Mucosa of descending colon (tissue), 3 donors: Measurements from ENCODE around the gene KLRC2. TPM values are rescaled to one million over a fixed set of nuclear protein-coding genes. Genes with fewer than 3 reads are reported as not detected.
A peak's percentile ranks its signal among the peaks of the same experiment; 100 is the strongest.
"Not testable (repeated sequence)": the region's sequence is repeated elsewhere in the genome, so short reads cannot be mapped to it uniquely, and the experiment has no call there.

Experiments
- ATAC-seq: fragments of 200-7000 bp; cut with Tn5 transposase; one replicate; pipeline ENCODE4 v1.9.1; 2020; ENCODE audit warnings: mild to moderate bottlenecking, moderate library complexity
- DNase-seq, 3 donors: peaks; one replicate each; pipeline ENCODE4 v3.0.0-alpha.2; 2020
- H3K36me3 ChIP-seq: fragments of 200-600 bp; one replicate; pipeline ENCODE4 v1.8.0; 2021; ENCODE audit warnings: low read depth, mild to moderate bottlenecking
- H3K4me1 ChIP-seq: fragments of 200-600 bp; one replicate; pipeline ENCODE4 v1.8.0; 2021; ENCODE audit warnings: low read depth, mild to moderate bottlenecking
- H3K4me3 ChIP-seq: fragments of 200-600 bp; one replicate; pipeline ENCODE4 v1.8.0; 2021; ENCODE audit warnings: mild to moderate bottlenecking
- H3K9me3 ChIP-seq: fragments of 200-600 bp; one replicate; pipeline ENCODE4 v1.8.0; 2021; ENCODE audit warnings: mild to moderate bottlenecking
- intact Hi-C, 2 donors: fragments of 100-400 bp; cut with DNase I in 1 of 2; cut with micrococcal nuclease in 1 of 2; formaldehyde crosslinking; loops; one replicate each; pipeline versions ENCODE4 v1.11.0 to v1.11.1; 2022; cut with DNase I, micrococcal nuclease
- total RNA-seq, 3 donors: library from RNA; stranded (reverse); fragmentation: NEBNext Ultra II Directional in 2 of 3; extraction: Animal tissue kit (Norgen Biotek cat#: 25700) in 2 of 3; gene quantifications; one replicate each; pipeline versions ENCODE4 v1.2.1 to v1.2.4, GENCODE V29; 2021 to 2023
- TF ChIP-seq, protein P1 (sequence below): fragments of 200-600 bp; IDR thresholded peaks from one replicate; pipeline ENCODE4 v1.8.0; 2022; ENCODE audit warnings: antibody characterized with exemption, mild to moderate bottlenecking
- donor health status: DM: no; HTN: no; CAD: no; lungs with moderate emphysema.
- donor health status: DM: no; HTN: no; CAD: no.
- donor health status: DM: no; HTN: yes; CAD: no.

KLRC2 gene
- total RNA-seq, 3 donors from 2014 or later, result 0.67 to 2.6 TPM; not detected in 1

GRCh38 chr12:10404798-10405197, 31.0 kb downstream of the KLRC2 start:
- ATAC-seq (no peak), DNase-seq (no peak)
- intact Hi-C loops, result no loop called here
- H3K9me3 ChIP-seq, result no peaks in the 10 kb centered on the region
- no peaks in the 10 kb centered on the region for H3K36me3 ChIP-seq
- TF ChIP-seq, protein P1, sequence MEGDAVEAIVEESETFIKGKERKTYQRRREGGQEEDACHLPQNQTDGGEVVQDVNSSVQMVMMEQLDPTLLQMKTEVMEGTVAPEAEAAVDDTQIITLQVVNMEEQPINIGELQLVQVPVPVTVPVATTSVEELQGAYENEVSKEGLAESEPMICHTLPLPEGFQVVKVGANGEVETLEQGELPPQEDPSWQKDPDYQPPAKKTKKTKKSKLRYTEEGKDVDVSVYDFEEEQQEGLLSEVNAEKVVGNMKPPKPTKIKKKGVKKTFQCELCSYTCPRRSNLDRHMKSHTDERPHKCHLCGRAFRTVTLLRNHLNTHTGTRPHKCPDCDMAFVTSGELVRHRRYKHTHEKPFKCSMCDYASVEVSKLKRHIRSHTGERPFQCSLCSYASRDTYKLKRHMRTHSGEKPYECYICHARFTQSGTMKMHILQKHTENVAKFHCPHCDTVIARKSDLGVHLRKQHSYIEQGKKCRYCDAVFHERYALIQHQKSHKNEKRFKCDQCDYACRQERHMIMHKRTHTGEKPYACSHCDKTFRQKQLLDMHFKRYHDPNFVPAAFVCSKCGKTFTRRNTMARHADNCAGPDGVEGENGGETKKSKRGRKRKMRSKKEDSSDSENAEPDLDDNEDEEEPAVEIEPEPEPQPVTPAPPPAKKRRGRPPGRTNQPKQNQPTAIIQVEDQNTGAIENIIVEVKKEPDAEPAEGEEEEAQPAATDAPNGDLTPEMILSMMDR, result no peak
- no peaks in the 10 kb centered on the region for H3K4me1 ChIP-seq
- no peak overlapping the region for H3K4me3 ChIP-seq

DNA sequence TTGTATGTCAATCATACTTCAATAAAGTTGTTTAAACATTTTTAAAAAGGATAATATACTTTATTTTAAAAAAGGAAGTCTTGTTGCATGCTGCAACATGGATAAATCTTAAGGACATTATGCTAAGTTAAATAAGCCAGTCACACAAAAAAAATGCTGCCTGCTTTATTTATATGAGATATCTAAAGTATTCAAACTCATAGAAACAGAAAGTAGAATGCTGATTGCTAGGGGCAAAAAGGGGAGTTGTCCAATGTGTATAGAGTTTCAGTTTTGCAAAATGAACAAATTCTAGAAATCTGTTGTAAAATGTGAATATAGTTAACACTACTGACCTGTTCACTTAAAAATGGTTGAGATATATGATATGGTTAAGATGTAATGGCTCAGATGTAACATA, 35.0 kb downstream of the KLRC2 start:
- no peaks in the 10 kb centered on the region for H3K9me3 ChIP-seq
- no peak for ATAC-seq

DNA sequence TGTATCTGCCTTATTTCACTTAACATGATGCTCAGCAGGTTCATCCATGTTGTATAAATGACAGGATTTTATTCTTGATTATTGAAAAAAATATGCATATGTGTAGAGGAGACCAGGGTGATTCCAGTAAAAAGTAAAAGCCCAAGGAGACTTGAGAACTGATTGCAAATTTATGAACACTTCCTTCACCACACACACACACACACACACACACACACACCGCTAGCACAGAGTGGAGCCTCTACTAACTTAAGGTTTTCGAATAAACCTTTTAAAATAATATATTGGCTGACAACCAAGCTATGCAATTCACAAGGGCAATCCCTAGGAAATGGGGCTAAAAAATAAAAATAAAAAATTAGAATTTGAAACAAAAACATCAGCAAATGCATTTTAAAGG, 37.6 kb downstream of the KLRC2 start:
- H3K4me1 ChIP-seq, result peaks cover 15% of the 10 kb centered on the region
- ATAC-seq, result no peak
- no peak overlapping the region for H3K4me3 ChIP-seq
- TF ChIP-seq, protein P1, result no peak
- intact Hi-C loops, result no loop called here
- H3K9me3 ChIP-seq, result no peaks in the 10 kb centered on the region
- no peaks in the 10 kb centered on the region for H3K36me3 ChIP-seq
- DNase-seq, result no peak

More for the DNA sequence above, 35.0 kb downstream of the KLRC2 start:
- DNase-seq, result no peak
- TF ChIP-seq, protein P1, result no peak
- H3K4me1 ChIP-seq, result peaks cover 7% of the 10 kb centered on the region
- intact Hi-C loops, result no loop called here
- no peaks in the 10 kb centered on the region for H3K36me3 ChIP-seq
- no peak overlapping the region for H3K4me3 ChIP-seq

DNA sequence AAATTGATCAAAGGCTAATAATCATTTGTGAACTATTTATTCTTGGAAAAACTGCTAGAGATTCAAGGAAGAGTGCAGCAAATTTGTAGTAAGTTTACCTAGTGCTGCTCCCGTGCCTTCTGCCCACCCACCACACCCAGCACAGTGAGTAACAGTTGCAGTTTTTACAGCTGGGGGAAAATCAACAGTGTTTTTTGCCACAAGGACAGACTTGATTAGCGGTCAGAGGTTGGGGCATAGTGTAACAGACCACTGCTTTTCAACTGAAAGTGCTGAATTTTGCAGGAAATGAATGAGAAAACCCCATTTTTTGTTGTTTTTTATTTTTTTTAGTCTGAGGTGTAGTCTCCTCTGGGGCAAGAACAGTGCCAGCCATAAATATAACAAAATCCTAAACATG, 38.5 kb downstream of the KLRC2 start:
- intact Hi-C loops, result no loop called here
- no peak for DNase-seq
- TF ChIP-seq, protein P1, result no peak

DNA sequence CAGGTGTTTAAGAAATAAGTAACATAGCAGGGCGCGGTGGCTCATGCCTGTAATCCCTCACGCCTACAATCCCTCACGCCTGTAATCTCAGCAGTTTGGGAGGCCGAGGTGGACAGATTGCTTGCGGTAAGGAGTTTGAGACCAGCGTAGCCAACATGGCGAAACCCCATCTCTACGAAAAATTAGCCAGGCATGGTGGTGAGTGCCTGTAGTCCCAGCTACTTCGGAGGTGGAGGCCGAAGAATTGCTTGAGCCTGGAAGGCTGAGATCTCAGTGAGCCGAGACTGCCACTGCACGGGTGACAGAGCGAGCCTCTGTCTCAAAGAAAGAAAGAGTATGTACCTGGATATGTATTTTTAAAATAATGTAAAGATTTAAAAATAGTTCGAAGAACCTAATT, 39.6 kb downstream of the KLRC2 start:
- intact Hi-C loops, H3K36me3 ChIP-seq, H3K4me3 ChIP-seq, ATAC-seq, DNase-seq, H3K9me3 ChIP-seq: not testable (repeated sequence)
- H3K4me1 ChIP-seq, result peaks cover 15% of the 10 kb centered on the region

More for the DNA sequence above, 38.5 kb downstream of the KLRC2 start:
- Histone ChIP-seq H3K4me3 (no peak overlapping the region), H3K36me3 (no peaks in the 10 kb centered on the region), H3K4me1 (peaks cover 15% of the 10 kb centered on the region), H3K9me3 (no peaks in the 10 kb centered on the region)
- peak; percentile 47 for ATAC-seq

- no peaks in the 10 kb centered on the region for H3K36me3 ChIP-seq
- ATAC-seq, result peak; percentile 92
- peaks cover 15% of the 10 kb centered on the region for H3K4me1 ChIP-seq
- TF ChIP-seq, protein P1, result no peak
- intact Hi-C loops, result no loop called here
- peak in 1 of 3 donors; percentile 53 for DNase-seq
- H3K9me3 ChIP-seq, result no peaks in the 10 kb centered on the region
- no peak overlapping the region for H3K4me3 ChIP-seq
Observed at GRCh38 chr12:10395390-10395998, 40.3 kb downstream of the KLRC2 start.

DNA sequence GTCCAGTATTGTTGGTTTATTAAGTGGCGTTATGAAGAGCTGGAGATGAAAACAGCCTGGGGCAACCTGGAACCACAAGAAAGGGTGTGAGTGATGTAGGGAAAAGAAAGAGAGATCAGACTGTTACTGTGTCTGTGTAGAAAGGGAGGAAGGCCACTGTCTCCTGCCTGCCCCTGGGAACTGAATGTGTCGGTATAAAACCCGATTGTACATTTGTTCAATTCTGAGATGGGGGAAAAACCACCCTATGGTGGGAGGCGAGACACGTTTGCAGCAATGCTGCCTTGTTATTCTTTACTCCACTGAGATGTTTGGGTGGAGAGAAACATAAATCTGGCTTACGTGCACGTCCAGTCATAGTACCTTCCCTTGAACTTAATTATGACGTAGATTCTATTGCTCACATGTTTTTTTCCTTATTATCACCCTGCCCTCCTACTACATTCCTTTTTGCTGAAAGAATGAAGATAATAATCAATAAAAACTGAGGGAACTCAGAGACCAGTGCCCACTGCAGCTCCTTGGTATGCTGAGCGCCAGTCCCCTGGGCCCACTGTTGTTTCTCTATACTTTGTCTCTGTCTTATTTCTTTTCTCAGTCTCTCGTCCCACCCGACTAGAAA, 41.2 kb downstream of the KLRC2 start:
- H3K9me3 ChIP-seq, DNase-seq, H3K4me3 ChIP-seq, intact Hi-C loops, H3K36me3 ChIP-seq, ATAC-seq: not testable (repeated sequence)
- peaks cover 15% of the 10 kb centered on the region for H3K4me1 ChIP-seq
